ENCODE measurements around the gene GPBP1. TPM values are rescaled to one million over a fixed set of nuclear protein-coding genes. Genes with fewer than 3 reads are reported as not detected.
A peak's percentile ranks its signal among the peaks of the same experiment; 100 is the strongest.

The GPBP1 gene
- total and polyA plus RNA-seq, 2 experiments from 2014 or later: 65.3 to 85.9 TPM

DNA sequence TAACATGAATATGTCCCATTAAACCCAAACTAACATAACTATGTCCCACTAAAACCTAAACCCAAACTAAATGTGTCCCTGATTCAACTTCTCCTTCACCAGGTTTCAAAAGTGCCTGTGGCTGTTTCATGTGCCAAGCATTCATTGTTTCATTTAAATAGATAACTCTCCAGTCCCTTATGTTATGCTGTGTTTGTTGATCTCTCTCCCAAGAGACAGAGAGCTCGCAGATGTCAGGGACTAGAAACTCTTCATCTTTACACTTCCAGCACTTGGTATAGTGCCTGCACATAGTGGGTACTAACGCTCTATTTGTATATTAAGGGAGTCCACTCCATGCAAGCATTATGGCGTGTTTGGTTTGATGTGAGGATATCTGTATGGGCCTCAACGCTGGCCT, 118.0 kb downstream of the GPBP1 start:
- Histone ChIP-seq H3K27ac (no peak overlapping the region), H3K4me1 (ENCODE audit: low read depth) (no peaks in the 10 kb centered on the region)
- TF ChIP-seq, protein P1, sequence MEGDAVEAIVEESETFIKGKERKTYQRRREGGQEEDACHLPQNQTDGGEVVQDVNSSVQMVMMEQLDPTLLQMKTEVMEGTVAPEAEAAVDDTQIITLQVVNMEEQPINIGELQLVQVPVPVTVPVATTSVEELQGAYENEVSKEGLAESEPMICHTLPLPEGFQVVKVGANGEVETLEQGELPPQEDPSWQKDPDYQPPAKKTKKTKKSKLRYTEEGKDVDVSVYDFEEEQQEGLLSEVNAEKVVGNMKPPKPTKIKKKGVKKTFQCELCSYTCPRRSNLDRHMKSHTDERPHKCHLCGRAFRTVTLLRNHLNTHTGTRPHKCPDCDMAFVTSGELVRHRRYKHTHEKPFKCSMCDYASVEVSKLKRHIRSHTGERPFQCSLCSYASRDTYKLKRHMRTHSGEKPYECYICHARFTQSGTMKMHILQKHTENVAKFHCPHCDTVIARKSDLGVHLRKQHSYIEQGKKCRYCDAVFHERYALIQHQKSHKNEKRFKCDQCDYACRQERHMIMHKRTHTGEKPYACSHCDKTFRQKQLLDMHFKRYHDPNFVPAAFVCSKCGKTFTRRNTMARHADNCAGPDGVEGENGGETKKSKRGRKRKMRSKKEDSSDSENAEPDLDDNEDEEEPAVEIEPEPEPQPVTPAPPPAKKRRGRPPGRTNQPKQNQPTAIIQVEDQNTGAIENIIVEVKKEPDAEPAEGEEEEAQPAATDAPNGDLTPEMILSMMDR (IDR thresholded peaks at IDR 0.05; ENCODE audit: low read depth, low read length): no peak

DNA sequence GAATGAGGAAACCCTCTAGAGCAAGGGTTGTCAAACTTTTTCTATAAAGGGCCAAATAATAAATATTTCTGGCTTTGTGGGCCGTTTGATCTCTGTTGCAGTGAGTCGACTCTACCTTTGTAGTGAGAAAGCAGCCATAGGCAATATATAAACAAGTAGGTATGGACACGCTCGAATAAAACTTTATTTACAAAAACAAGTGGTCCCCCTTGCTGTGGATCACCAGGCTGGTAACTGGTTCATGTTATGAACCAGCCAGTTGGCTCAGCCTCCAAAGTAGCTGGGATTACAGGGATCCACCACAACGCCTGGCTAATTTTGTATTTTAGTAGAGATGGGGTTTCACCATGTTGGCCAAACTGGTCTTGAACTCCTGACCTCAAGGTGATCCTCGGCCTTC, 118.5 kb downstream of the GPBP1 start:
- Histone ChIP-seq H3K4me3 (no peak overlapping the region), H3K27me3 (no peaks in the 10 kb centered on the region), H3K36me3 (no peaks in the 10 kb centered on the region), H3K27ac (no peak overlapping the region), H3K4me1 (ENCODE audit: low read depth) (no peaks in the 10 kb centered on the region), H3K9me3 (ENCODE audit: low read depth) (no peaks in the 10 kb centered on the region)
- TF ChIP-seq, protein P1 (IDR thresholded peaks at IDR 0.05; ENCODE audit: low read depth, low read length): no peak
- DNase-seq (ENCODE audit: low read depth in 1 of 2, low spot score in 1 of 2): no peak

More for the DNA sequence above, 118.0 kb downstream of the GPBP1 start:
- H3K36me3 ChIP-seq: no peaks in the 10 kb centered on the region
- no peaks in the 10 kb centered on the region for H3K9me3 ChIP-seq (ENCODE audit: low read depth)
- DNase-seq (ENCODE audit: low read depth in 1 of 2, low spot score in 1 of 2): no peak
- no peak overlapping the region for H3K4me3 ChIP-seq
- no peaks in the 10 kb centered on the region for H3K27me3 ChIP-seq

DNA sequence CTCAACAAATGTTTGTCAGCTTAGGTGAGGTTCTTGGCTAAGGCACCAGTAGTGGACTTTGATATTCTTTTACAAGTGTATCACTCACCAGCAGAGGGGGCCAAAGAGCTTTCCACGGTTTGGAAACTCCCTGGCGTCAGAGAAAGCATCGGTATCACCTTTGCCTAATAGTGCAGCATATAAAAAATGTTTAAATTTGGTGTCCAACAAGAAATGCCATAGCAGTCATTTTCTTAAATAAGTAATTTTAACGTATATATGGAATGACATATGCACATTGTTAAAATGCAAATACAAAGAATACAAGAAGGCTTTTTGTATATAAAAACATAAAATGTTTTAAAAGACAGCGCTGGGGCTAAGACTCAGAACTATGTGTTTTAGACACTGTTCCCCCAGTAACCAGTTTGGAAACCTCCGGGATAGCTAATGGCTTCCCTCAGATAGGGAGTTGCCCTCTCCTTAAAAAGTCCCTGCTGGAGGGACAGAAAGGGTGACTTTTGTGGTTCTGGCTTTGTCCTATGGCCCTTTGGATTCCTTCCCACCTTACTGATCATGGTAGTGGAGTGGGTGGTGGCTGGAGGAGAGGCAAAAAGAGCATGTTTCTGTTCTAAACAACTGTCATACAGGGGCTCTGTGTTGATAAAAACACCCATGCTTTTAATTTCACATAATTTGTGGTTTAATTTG, 124.6 kb downstream of the GPBP1 start:
- Histone ChIP-seq H3K27ac (no peak overlapping the region), H3K4me3 (no peak overlapping the region), H3K36me3 (no peaks in the 10 kb centered on the region), H3K27me3 (no peaks in the 10 kb centered on the region), H3K9me3 (ENCODE audit: low read depth) (no peaks in the 10 kb centered on the region), H3K4me1 (ENCODE audit: low read depth) (peaks cover 5% of the 10 kb centered on the region)
- peak; percentile 93 to 96 for DNase-seq (ENCODE audit: low read depth in 1 of 2, low spot score in 1 of 2)
- TF ChIP-seq, protein P1 (IDR thresholded peaks at IDR 0.05; ENCODE audit: low read depth, low read length): peak; percentile 76

DNA sequence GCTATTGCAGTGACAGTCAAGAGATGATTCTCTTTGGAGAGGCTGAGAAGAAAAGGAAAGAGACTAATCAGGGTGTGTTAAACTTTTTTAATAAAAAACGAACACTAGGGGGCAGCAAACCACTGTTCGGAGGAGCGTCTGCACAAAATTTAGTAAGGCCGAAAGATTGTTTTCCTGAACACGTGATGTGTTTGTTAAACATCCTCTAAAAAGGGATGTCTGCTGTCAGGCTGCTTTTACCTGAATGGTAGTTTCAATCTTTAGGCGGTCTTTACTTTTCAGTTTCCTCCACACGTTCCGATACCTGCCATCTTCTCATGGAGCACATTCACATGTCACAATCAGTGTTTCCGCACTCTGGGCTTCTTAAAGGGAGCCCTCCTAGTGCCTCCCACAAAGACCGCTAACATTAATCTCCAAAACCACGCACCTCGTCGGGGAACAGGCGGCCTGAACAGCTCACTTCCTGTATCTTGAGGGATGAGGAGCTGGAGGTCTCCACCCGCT, 125.2 kb downstream of the GPBP1 start:
- no peak overlapping the region for H3K4me3 ChIP-seq
- DNase-seq (ENCODE audit: low read depth in 1 of 2, low spot score in 1 of 2): peak; percentile 72 to 93
- H3K9me3 ChIP-seq (ENCODE audit: low read depth): no peaks in the 10 kb centered on the region
- H3K27ac ChIP-seq: no peak overlapping the region
- peaks cover 5% of the 10 kb centered on the region for H3K4me1 ChIP-seq (ENCODE audit: low read depth)
- H3K36me3 ChIP-seq: no peaks in the 10 kb centered on the region
- TF ChIP-seq, protein P1 (IDR thresholded peaks at IDR 0.05; ENCODE audit: low read depth, low read length): peak; percentile 46
- H3K27me3 ChIP-seq: no peaks in the 10 kb centered on the region

DNA sequence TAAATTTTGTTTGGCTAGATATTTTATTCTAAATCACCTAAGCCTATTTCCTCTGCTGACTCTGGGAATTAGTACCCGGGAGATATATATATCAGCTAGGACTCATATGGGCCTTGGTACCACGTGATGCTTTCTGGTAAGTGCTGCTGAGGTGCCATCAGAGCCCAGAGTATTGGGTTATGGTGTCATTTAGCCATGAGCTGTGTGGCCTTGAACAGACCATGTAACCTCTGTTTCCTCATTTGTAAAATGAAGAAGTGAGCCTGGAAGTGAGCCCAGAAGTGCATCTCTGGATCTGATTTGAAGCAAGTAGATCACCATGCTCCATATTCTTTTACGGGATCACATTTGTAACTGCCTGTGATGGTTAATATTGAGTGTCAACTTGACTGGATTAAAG, 126.1 kb downstream of the GPBP1 start:
- H3K27me3 ChIP-seq: no peaks in the 10 kb centered on the region
- H3K4me1 ChIP-seq (ENCODE audit: low read depth): peaks cover 5% of the 10 kb centered on the region
- no peaks in the 10 kb centered on the region for H3K9me3 ChIP-seq (ENCODE audit: low read depth)
- TF ChIP-seq, protein P1 (IDR thresholded peaks at IDR 0.05; ENCODE audit: low read depth, low read length): no peak
- no peaks in the 10 kb centered on the region for H3K36me3 ChIP-seq
- no peak overlapping the region for H3K27ac ChIP-seq
- H3K4me3 ChIP-seq: no peak overlapping the region
- DNase-seq (ENCODE audit: low read depth in 1 of 2, low spot score in 1 of 2): no peak

Measured in cardiac muscle cell (in vitro differentiated cells and primary cell).